K562 (cell line): ENCODE measurements around the gene ABCA4. TPM values are rescaled to one million over a fixed set of nuclear protein-coding genes. Genes with fewer than 3 reads are reported as not detected.

Experiments
- ATF7 ChIP-seq: fragments of 450-650 bp; IDR thresholded peaks from 2 replicates; pipeline ENCODE4 v1.7.1; 2014; ENCODE audit warnings: mild to moderate bottlenecking, moderate library complexity
- HDGF ChIP-seq: fragments of 450-650 bp; IDR thresholded peaks from 2 replicates; pipeline ENCODE4 v1.6.1; 2016
- MLX ChIP-seq, 2 experiments: fragments of 450-650 bp in 1 of 2; sonication (generic) in 1 of 2; formaldehyde crosslinking; conservative IDR thresholded peaks; 2 replicates each; pipeline versions ENCODE4 v1.4.0 to v1.8.1; 2020 to 2022; ENCODE audit warnings: mild to moderate bottlenecking in 1 of 2, missing genetic modification reagents in 1 of 2
- NONO ChIP-seq, 2 experiments: fragments of 200-400 bp in 1 of 2; fragments of 450-650 bp in 1 of 2; formaldehyde crosslinking in 1 of 2; IDR thresholded peaks; 2 replicates each; pipeline ENCODE4 v1.6.1; 2017; ENCODE audit warnings: low read depth in 2 of 2, mild to moderate bottlenecking in 2 of 2, moderate library complexity in 2 of 2, low read length in 1 of 2
- POLR2AphosphoS5 ChIP-seq: IDR thresholded peaks from 2 replicates; pipeline ENCODE4 v1.6.1; 2011; ENCODE audit warnings: mild to moderate bottlenecking, low read depth, low read length, moderate library complexity; ENCODE audit not compliant: control insufficient read depth, insufficient read depth
- PRDM10 ChIP-seq: fragments of 450-650 bp; IDR thresholded peaks from 2 replicates; pipeline ENCODE4 v1.6.1; 2018; ENCODE audit not compliant: partially characterized antibody
- SFPQ ChIP-seq: fragments of 200-400 bp; formaldehyde crosslinking; IDR thresholded peaks from 2 replicates; pipeline ENCODE4 v1.6.1; 2017; ENCODE audit warnings: mild to moderate bottlenecking, low read depth, low read length, moderate library complexity
- TAF7 ChIP-seq: fragments of 450-650 bp; IDR thresholded peaks from 2 replicates; pipeline ENCODE4 v1.6.1; 2016; ENCODE audit warnings: missing genetic modification characterization, missing compliant biosample characterization
- THAP7 ChIP-seq: fragments of 250-450 bp; sonication (Bioruptor Pico); IDR thresholded peaks from 2 replicates; pipeline ENCODE4 v1.5.0; 2021
- ZBED1 ChIP-seq: IDR thresholded peaks from 2 replicates; pipeline ENCODE4 v1.6.1; 2014
- ZNF551 ChIP-seq: fragments of 250-450 bp; sonication (Bioruptor Pico); IDR thresholded peaks from 2 replicates; pipeline ENCODE4 v1.5.0; 2021; ENCODE audit warnings: mild to moderate bottlenecking, moderate library complexity
- polyA plus RNA-seq, 8 experiments: library from polyadenylated mRNA; depleted of rRNA in 4 of 8; stranded (reverse) in 5 of 8; unstranded in 3 of 8; fragments of >200 nt; fragmentation: Nextera tagmentation in 2 of 8; fragmentation: Illumina TruSeq in 1 of 8; extraction: Ambion mirVana in 2 of 8; extraction: Trizol in 1 of 8; gene quantifications; 2 replicates each; pipeline versions ENCODE4 v1.2.1 to v1.2.3, GENCODE V29; 2011 to 2014; ENCODE audit warnings: inconsistent platforms in 1 of 8, missing spikeins in 1 of 8
- total RNA-seq, 7 experiments: library from RNA; depleted of rRNA in 6 of 7; stranded (reverse); fragments of >200 nt in 6 of 7; fragmentation: Illumina TruSeq in 2 of 7; extraction: Trizol in 2 of 7; gene quantifications; 2 replicates each; pipeline versions ENCODE4 v1.2.1 to v1.2.3, GENCODE V29; 2011 to 2021; ENCODE audit warnings: low replicate concordance in 1 of 7

ABCA4 gene
- total and polyA plus RNA-seq, 9 of the 15 experiments (the other 6 are each of a cell fraction or from before 2014, with no cell fraction given), result 0.01 to 0.04 TPM; not detected in 7

GRCh38 chr1:94144836-94145235, 23.9 kb upstream of the ABCA4 start (continued):
- TF ChIP-seq PRDM10 (no peak), HDGF (no peak), POLR2AphosphoS5 (no peak), ATF7 (no peak), TAF7 (tag) (no peak), NONO (IDR thresholded peaks at IDR 0.05; ENCODE audit: low read depth in 2 of 2, low read length in 1 of 2) (no peak), SFPQ (no peak), THAP7 (CRISPR knock-in tag) (no peak), MLX (CRISPR knock-in tag; conservative IDR thresholded peaks at IDR 0.05) (no peak), ZNF551 (CRISPR knock-in tag) (no peak), ZBED1 (no peak)
